HL-60/S4 (cell line): ENCODE measurements around the gene GJA8.
"Not testable (repeated sequence)": the region's sequence is repeated elsewhere in the genome, so short reads cannot be mapped to it uniquely, and the experiment has no call there.

Experiments
- in situ Hi-C: fragments of 300-500 bp; cut with MboI; formaldehyde crosslinking; loops from 2 replicates; pipeline ENCODE4 v1.14.3; 2022; ENCODE audit warnings: low sequenced_read_pairs

The GJA8 gene

DNA sequence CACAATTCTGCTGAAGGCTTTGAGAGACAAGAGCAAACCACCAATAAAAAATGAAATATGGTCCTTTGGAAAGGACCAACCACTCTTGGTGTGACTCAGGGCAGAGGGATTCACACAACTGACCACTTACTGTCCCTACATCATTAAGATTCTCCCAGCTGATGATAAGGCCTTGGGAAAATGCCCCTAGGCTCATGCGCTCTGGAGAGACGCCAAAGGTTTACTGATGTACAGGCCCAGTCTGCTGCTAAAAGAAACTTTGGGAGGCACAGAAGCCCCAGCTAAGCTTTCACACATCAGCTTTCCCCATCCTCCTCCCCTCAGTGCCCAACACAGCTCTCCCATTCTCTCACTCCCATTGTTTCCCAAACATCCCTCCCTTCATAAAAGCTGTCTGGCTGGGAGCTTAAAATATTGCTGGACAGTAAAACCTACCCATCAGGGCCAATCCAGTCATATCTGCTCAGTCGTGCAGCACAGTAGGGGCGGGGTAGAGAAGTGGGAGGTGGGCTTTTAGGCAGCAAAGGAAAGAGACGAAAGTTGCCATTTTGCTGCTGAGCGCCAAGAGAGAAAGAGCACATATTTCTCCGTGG, at the start of gene GJA8:
GJA8 (plus strand) TSS at position 543 of the 593 bp plus-strand sequence. CDS start 5,161 bp downstream, outside the sequence.
- in situ Hi-C loops = no loop called here

DNA sequence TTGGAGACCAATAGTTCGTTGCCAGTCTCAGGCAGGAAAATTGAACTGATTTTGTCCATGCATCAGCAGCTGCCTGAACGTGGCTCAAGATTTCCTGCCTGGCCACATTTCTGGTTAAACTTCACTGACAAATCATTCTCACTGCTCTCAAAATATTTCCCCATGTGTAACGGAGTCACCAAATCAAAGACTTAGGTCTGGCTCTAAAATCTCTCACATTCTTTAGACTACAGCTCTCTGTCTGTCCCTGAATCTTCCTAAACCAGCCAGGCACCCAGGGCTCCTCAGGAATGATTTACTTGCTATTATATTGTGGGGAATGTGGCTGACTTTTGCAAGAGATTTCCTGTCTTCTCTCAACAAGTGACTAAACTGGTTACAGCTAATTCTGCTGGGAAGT, 49.2 kb upstream of the GJA8 start:
- in situ Hi-C loops = no loop called here

DNA sequence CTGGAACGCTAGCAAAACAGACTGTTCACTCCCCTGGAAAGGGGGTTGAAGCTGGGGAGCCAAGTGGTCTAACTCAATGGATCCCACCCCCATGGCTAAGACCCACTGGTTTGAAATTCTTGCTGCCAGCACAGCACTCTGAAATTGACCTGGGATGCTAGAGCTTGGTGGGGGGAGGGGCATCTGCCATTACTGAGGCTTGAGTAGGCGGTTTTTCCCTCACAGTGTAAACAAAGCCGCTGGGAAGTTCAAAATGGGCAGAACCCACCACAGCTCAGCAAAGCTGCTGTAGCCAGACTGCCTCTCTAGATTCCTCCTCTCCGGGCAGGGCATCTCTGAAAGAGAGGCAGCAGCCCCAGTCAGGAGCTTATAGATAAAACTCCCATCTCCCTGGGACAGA, 47.6 kb upstream of the GJA8 start:
- in situ Hi-C loops = not testable (repeated sequence)

DNA sequence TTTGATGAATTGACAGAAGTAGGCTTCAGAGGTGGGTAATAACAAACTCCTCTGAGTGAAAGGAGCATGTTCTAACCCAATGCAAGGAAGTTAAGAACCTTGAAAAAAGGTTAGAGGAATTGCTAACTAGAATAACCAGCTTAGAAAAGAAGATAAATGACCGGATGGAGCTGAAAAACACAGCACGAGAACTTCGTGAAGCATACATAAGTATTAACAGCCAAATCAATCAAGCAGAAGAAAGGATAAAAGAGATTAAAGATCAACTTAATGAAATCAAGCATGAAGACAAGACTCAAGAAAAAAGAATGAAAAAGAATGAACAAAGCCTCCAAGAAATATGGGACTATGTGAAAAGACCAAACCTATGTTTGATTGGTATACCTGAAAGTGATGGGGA, 46.6 kb upstream of the GJA8 start:
- in situ Hi-C loops = not testable (repeated sequence)

DNA sequence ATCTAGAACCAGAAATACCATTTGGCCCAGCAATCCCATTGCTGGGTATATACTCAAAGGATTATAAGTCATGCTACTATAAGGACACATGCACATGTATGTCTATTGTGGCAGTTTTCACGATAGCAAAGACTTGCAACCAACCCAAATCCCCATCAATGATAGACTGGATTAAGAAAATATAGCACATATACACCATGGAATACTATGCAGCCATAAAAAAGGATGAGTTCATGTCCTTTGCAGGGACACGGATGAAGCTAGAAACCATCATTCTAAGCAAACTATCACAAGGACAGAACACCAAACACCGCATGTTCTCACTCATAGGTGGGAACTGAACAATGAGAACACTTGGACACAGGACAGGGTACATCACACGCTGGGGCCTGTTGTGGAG, 35.4 kb upstream of the GJA8 start:
- in situ Hi-C loops = not testable (repeated sequence)

DNA sequence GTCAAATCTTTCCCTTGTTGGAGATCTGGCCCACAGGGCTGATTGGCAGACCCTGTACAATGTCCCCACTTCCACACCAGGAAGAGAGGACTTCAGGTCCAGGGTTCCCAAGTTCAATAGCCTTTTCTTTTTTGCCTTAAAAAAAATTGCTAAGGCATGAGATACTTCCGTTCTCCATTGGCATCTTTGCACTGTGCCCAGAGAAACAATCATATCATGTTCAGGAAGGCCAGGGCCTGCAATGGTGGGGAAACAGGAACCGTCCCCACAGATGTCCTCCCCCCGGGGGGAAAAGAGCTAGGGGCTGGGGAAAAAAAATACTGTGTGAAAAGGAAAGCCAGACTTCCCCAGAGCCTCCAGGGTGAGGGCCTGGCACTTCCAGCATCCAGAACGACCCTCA, 24.6 kb upstream of the GJA8 start:
- in situ Hi-C loops = no loop called here

DNA sequence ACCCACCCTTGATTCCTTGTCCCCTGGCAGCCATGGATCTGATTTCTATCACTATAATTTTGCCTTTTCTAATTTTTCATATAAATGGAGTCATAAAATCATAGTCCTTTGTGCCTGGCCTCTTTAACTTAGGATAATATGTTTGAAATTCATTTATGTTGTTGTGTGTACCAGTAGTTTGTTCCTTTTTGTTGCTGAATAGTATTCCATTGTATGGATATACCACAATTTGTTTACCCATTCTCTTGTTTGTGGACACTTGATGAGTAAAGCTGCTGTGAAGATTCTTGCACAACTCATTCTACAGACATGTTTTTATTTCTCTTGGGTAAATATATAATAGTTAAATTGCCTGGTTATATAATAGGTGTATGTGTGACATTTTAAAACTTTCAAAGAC, 22.7 kb upstream of the GJA8 start:
- in situ Hi-C loops = no loop called here

DNA sequence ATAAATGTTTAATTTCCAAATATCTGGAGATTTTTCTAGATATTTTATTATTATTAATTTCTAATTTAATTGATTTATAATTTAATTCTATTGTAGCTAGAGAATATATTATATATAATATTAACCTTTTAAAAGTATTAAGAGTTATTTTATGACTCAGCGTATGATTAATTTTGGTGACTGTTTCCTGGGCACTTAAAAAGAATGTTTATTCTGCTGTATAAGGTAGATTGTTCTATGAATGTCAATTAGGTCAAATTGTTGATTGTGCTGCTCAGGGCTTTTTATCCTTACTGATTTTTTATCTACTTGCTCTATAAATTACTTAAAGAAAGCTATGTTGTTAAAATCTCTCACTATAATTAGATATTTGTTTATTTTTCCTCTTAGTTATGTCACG, 20.1 kb upstream of the GJA8 start:
- in situ Hi-C loops = no loop called here

DNA sequence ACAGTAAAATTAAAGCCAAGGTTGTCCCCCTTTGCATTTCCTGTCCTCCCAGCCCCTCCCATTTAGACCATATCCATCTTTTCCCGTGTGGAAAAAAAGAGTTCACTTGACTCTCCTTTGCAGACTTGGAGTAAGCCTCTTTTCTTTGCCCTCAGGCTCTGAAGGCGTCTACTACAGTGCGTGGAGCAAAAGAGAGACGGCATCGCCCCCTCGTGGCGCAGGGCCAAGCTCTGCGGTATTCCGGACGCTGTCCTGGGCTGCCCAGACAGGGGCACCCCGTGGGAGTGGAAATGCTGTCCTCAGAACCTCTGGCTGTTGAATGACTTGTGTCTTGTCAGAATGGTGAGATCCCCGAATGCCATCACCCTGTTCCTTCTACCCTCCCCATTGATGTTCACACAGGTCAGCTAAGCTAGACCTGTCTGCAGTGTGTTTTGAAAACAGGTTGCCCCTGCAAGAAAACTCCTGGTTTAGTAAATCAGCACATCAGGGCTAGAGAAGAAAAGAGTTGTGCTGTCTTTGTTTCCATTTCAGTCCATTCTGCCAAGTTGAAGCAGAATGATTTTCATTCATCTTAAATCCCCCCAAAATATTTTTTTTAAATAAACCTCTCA, 12.3 kb upstream of the GJA8 start:
- in situ Hi-C loops = no loop called here

DNA sequence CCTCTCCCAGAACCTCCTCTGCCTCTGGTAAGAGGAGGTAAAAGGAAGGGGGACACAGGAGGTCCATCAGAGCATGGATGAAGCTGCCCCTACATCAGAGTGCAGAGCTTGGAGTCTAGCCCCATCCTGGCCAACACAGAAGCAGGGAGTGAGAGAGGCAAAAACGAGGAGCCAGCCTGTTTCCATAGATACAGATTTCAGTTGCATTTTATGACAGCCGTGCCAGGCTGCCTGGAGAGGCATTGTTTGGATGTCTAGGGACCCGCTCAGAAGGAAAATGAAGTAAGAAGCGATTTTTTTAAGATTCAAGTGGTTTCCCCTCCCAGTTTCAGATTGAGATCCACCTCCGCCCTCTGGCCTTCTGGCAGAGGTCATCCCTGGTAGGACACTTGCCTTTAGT, 11.5 kb upstream of the GJA8 start:
- in situ Hi-C loops = no loop called here

DNA sequence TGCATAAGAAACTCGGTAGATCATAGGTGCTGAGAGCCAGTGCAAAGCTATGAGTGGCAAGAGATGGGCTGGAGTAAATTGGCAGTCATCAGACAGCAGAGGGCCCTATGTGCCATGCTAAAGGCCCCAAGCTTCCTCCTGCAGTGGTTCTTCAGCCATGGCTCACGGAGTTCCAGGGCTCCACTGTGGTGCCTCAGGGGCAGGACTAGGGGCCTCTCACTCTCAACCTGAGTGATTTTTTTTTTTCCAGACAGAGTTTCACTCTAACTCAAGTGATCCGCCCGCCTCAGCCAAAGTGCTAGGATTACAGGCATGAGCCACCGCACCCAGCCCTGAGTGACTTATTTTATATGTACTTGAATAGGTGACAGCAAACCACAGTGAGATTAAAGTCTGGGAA, 10.4 kb upstream of the GJA8 start:
- in situ Hi-C loops = no loop called here

DNA sequence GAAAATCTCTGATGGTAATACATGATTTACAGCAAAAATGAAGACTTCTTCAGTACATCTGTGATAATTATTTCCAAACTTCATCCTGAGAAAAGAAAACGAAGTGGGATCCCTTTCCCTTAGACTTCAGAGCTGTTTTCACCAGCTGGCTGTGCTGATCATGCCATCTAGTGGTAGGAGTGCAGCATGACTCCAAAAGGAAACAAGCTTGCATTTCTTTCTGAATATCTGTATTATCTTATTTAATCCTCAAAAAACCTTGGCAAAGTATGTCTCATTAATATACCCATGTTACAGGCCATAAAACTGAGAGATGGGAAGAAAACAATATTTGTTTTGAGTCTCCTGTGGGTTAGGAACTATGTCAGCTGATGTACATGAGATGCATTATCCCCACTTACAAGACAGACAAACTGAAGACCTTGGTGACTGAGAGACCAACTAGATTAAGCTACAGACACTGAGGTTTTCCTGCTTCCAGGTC, 9.8 kb upstream of the GJA8 start:
- in situ Hi-C loops = no loop called here

DNA sequence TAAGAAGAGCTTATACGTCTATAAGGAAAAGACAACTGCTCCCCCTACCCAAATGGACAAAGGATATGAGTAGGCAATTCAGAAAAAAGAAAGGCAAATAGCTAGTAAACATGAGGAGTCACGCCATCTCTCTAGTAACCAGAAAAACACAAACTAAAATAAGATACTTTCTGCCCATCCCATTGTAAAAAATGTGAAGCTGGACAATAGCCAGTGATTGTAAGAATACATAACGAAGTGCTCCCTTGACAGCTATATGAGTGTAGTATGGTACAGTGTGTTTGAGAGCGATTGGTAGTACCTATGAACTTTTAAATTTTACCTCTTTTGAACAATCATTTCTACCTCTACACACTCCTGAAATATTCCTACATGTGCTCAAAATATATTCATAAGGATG, 7.5 kb upstream of the GJA8 start:
- in situ Hi-C loops = no loop called here

DNA sequence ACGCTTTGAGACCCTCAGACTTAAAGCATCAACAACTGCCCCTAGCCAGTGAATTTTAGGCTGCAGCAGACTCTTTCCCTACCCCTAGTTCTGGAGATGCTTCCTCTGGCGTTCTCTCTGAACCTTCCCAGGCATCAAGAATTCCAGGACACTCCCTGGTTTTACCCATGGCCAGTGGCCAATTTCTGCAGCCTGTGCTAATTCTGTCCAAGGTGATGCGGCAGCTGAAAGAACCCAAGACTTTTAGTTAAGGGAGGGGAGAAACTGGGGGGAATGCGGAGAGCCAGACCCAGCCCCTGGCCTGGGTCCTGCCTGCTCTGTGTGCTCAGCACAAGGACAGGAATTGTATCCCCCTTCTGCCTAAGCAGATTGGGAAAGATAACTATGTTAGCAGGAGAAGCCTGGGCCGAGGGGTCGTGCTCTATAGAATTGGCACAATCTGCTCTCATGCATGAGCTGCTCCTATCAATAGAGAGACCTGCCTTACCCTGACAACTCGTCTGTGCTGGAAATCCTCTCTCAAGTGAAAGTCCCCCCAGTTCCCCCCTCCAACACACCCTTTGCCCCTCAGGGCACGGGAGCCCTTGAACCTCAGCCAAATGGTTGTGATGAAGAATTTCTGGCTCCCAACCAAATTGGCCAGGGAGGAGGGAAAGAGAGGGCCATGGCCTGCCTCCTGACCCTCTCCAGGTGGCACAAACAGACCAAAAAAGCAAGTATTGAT, 5.4 kb upstream of the GJA8 start:
- in situ Hi-C loops = no loop called here

DNA sequence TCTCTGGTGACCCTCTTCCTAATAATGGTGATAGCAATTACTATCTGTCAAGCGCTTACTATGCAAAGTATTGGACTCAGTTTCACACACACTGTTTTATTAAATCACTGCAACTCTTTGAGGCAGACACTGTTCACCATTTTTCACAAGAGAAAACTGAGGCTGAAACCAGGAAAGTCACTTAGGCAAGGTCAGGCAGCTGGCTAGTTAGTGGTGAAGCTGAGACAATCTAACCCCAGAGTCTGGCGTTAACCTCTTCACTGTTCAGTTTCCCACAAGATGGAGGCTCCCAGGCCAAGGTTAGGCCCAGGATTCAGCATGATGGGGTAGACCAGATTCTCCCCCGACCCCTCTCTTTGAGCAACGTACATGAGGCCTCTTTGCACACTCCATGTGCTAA, 4.8 kb upstream of the GJA8 start:
- in situ Hi-C loops = no loop called here

DNA sequence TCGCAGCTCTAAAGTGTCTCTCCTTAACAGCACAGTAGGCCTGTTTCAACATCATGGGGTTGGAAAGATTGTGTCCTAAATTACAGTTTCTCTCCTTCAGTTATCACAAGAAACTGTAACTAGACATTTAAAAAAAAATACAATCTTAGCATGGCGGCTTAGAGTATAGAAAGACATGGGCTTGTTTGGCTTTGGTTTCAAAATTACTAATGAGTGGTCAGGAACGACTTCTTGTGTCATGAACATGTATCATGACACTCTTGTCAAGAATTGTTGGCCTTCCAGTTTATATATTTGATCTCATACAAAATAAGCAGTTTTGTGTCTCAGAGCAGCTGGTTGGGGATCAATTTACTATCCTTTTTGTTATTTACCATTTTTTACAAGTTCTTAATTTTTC, 2.1 kb downstream of the GJA8 start:
- in situ Hi-C loops = no loop called here

DNA sequence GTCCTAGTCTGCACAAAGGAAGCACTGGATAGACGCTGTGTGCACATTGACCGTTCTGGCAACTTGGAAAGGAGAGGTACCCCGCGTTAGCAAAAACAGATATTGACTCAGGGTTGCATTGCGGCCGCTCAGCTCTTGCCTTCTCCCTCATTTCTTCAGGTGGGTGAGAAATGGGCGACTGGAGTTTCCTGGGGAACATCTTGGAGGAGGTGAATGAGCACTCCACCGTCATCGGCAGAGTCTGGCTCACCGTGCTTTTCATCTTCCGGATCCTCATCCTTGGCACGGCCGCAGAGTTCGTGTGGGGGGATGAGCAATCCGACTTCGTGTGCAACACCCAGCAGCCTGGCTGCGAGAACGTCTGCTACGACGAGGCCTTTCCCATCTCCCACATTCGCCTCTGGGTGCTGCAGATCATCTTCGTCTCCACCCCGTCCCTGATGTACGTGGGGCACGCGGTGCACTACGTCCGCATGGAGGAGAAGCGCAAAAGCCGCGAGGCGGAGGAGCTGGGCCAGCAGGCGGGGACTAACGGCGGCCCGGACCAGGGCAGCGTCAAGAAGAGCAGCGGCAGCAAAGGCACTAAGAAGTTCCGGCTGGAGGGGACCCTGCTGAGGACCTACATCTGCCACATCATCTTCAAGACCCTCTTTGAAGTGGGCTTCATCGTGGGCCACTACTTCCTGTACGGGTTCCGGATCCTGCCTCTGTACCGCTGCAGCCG, 5.4 kb downstream of the GJA8 start:
- in situ Hi-C loops = no loop called here

DNA sequence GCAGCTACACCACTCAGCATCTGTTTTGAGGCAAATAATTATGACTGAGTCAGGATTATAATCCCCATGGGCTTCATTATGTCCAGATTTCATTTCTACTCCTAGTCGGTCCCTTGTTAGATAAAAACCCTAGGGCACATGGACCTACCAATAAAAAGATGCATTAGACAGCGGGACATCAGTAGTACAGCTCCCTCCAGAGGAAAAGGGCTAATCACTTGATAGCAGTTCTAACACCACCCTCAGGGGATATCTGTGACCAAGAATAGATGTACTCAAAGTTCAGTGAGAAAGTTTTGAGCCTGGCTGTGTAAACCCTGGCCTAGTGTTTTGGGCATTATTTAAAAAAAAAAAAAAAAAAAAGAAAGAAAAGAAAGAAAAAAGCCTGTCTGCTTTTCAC, 10.0 kb downstream of the GJA8 start:
- in situ Hi-C loops = no loop called here

DNA sequence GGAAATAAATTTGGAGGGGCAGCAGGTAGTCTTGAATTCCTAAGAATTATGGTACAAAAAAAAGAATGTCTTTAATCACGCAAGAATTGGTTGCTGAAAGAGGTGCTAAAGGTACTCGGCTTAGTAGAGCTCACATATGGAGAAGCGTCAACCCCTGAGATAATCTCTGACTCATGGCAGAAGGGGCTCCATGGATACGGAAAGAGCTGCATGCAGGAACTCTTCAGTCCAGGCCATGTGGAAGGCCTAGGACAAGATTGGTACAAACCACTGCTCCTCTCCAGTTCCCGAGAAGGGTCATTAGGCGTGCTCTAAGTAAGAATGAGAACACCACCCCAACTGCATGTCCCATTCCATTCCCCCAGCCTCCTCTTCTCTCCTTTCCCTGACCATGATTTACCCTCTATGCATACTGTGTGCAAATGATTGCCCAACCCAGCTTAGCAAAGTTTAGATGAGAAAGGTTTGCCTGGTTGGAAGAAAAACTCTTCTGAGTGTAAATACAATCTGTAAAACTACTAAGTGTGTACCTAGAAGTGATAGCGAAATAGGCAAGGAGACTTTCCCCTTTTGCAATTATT, 10.9 kb downstream of the GJA8 start:
- in situ Hi-C loops = no loop called here

DNA sequence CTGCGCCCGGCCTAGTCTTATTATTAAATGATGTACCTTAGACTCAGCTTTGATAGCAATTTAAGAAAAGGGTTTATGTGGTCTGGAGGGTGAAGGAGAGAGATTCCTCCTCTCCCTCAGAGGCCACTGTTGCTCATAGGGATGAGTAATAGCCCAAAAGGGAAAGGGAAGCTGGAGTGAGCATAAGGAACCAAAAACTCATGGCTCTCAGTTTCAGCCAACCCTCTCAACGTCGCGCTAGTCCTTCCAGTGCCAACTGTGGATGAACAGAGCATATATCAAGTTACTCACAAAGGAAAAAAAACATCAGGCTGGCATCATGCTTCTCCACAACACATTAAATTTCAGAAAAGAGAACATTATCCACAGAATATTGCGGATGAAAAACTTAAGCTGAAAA, 17.3 kb downstream of the GJA8 start:
- in situ Hi-C loops = no loop called here

DNA sequence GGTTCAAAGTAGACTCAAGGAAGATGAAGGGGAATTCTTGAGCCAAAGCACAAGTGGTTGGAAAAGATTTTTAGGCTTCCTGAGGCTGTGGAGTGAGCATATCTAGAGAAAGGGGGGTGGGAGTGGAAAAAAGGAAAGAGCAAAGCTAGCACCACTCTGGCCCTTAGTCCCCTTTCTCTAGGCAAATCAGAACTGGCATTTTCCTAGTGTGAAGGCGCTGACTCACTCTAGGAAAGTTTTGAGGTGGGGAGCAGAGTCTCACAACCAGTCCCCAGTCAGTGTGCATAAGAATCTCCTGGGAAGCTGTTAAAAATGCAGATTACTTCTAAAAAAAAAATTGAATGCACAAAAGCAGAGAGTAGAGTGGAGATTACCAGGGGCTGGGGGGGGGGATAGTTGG, 22.2 kb downstream of the GJA8 start:
- in situ Hi-C loops = no loop called here
